HepG2 (cell line): Measurements from ENCODE around the gene SLC13A5. TPM values are rescaled to one million over a fixed set of nuclear protein-coding genes. Genes with fewer than 3 reads are reported as not detected.
A peak's percentile ranks its signal among the peaks of the same experiment; 100 is the strongest.

Experiments
- ARID2 ChIP-seq: sonication (generic); formaldehyde crosslinking; IDR thresholded peaks from 2 replicates; pipeline ENCODE4 v1.8.1; 2022; ENCODE audit warnings: mild to moderate bottlenecking, missing genetic modification reagents, borderline replicate concordance
- FOXO4 ChIP-seq: sonication (generic); formaldehyde crosslinking; conservative IDR thresholded peaks from 2 replicates; pipeline ENCODE4 v1.8.1; 2023; ENCODE audit warnings: missing genetic modification reagents
- IKZF5 ChIP-seq: IDR thresholded peaks from 2 replicates; pipeline ENCODE4 v1.6.1; 2018; ENCODE audit warnings: missing genetic modification reagents, mild to moderate bottlenecking, missing compliant biosample characterization
- IRX3 ChIP-seq: sonication (generic); formaldehyde crosslinking; IDR thresholded peaks from 2 replicates; pipeline ENCODE4 v1.8.1; 2023; ENCODE audit warnings: mild to moderate bottlenecking, low read depth, missing genetic modification reagents, borderline replicate concordance
- MLX ChIP-seq: IDR thresholded peaks from 2 replicates; pipeline ENCODE4 v1.6.1; 2016
- SETDB1 ChIP-seq: sonication (generic); formaldehyde crosslinking; IDR thresholded peaks from 2 replicates; pipeline ENCODE4 v1.5.1; 2020; ENCODE audit warnings: missing genetic modification reagents, mild to moderate bottlenecking, borderline replicate concordance
- SMARCC2 ChIP-seq: fragments of 450-650 bp; IDR thresholded peaks from 2 replicates; pipeline ENCODE4 v1.6.1; 2017; ENCODE audit warnings: antibody characterized with exemption, mild to moderate bottlenecking
- TEAD2 ChIP-seq: sonication (generic); formaldehyde crosslinking; IDR thresholded peaks from 2 replicates; pipeline ENCODE4 v1.9.0; 2021; ENCODE audit warnings: missing genetic modification reagents
- ZNF10 ChIP-seq: sonication (generic); formaldehyde crosslinking; IDR thresholded peaks from 2 replicates; pipeline ENCODE4 v1.4.0; 2020; ENCODE audit warnings: mild to moderate bottlenecking, low read depth, missing genetic modification reagents, borderline replicate concordance
- ZNF101 ChIP-seq: sonication (generic); formaldehyde crosslinking; IDR thresholded peaks from 2 replicates; pipeline ENCODE4 v1.4.0; 2020; ENCODE audit warnings: mild to moderate bottlenecking, low read depth, missing genetic modification reagents, borderline replicate concordance
- ZNF549 ChIP-seq: sonication (generic); formaldehyde crosslinking; IDR thresholded peaks from 2 replicates; pipeline ENCODE4 v1.5.0; 2020; ENCODE audit warnings: missing genetic modification reagents
- ZNF777 ChIP-seq: sonication (generic); formaldehyde crosslinking; IDR thresholded peaks from 2 replicates; pipeline ENCODE4 v1.4.0; 2020; ENCODE audit warnings: missing genetic modification reagents
- polyA plus RNA-seq, 8 experiments: library from polyadenylated mRNA; depleted of rRNA in 3 of 8; stranded (reverse) in 7 of 8; unstranded in 1 of 8; fragments of >200 nt; fragmentation: Illumina TruSeq in 4 of 8; extraction: Trizol in 4 of 8; gene quantifications; 2 replicates each; pipeline versions ENCODE4 v1.2.1 to v1.2.3, GENCODE V29; 2011 to 2016; ENCODE audit warnings: low read depth in 4 of 8, missing spikeins in 1 of 8, mixed read lengths in 1 of 8; ENCODE audit not compliant: insufficient read depth in 1 of 8
- total RNA-seq, 5 experiments: library from RNA; depleted of rRNA; stranded (reverse); fragments of >200 nt; fragmentation: Illumina TruSeq; extraction: Trizol; gene quantifications; 2 replicates each; pipeline ENCODE4 v1.2.3, GENCODE V29; 2016; ENCODE audit warnings: low read depth in 1 of 5
- TF ChIP-seq, protein P1 (sequence below): sonication (generic); formaldehyde crosslinking; IDR thresholded peaks from 2 replicates; pipeline ENCODE4 v1.8.0; 2022; ENCODE audit warnings: missing genetic modification reagents, mild to moderate bottlenecking, inconsistent platforms, borderline replicate concordance
- TF ChIP-seq, protein P2 (sequence below): sonication (generic); formaldehyde crosslinking; IDR thresholded peaks from 2 replicates; pipeline ENCODE4 v1.4.0; 2020; ENCODE audit warnings: missing genetic modification reagents
- TF ChIP-seq, protein P3 (sequence below): sonication (generic); formaldehyde crosslinking; IDR thresholded peaks from 2 replicates; pipeline ENCODE4 v1.4.0; 2020; ENCODE audit warnings: mild to moderate bottlenecking, missing genetic modification reagents
- TF ChIP-seq, protein P4 (sequence below): sonication (generic); formaldehyde crosslinking; conservative IDR thresholded peaks from 2 replicates; pipeline ENCODE4 v1.8.0; 2022; ENCODE audit warnings: mild to moderate bottlenecking, moderate library complexity, missing genetic modification reagents

Gene SLC13A5
- total and polyA plus RNA-seq, 2 of the 13 experiments (the other 11 are each of a cell fraction or from before 2014, with no cell fraction given), result 42.8 to 310 TPM

DNA sequence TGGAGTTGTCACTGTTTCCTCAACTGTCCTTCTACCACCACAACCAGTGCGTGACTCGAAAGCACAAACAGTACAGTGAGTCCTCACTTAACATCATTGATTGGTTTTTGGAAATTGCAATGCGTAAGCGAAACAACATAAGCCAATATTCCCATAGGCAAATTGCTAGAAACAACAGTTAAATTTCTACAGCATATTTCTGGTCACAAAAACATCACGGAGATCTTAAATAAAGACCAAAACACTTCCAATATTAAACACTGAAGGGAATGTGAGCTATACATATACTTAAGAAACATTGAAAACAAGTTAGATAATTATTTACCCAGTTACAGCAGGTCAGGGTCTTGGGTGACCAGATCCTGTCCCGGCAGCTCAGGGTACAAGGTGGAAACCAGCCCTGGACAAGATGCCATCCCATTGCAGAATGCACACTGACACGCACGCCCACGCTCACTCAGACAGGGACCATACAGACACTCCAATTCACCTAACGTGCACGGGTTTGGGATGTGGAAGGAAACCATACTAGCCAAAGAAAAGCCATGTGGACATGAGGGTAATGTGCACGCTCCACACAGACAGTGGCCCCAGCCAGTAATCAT, 4.7 kb downstream of the SLC13A5 start (continued):
- TF ChIP-seq IRX3 (CRISPR knock-in tag) (no peak), MLX (CRISPR knock-in tag) (0 out of 2 replicates have a peak, but pooled peaks have one; percentile 10), SMARCC2 (no peak), ZNF777 (CRISPR knock-in tag) (no peak), ZNF549 (CRISPR knock-in tag) (no peak), ZNF101 (no peak), TEAD2 (CRISPR knock-in tag) (no peak), ARID2 (CRISPR knock-in tag) (no peak), FOXO4 (CRISPR knock-in tag) (no peak), IKZF5 (no peak), SETDB1 (CRISPR knock-in tag) (no peak), ZNF10 (CRISPR knock-in tag) (no peak)
- TF ChIP-seq, protein P1, sequence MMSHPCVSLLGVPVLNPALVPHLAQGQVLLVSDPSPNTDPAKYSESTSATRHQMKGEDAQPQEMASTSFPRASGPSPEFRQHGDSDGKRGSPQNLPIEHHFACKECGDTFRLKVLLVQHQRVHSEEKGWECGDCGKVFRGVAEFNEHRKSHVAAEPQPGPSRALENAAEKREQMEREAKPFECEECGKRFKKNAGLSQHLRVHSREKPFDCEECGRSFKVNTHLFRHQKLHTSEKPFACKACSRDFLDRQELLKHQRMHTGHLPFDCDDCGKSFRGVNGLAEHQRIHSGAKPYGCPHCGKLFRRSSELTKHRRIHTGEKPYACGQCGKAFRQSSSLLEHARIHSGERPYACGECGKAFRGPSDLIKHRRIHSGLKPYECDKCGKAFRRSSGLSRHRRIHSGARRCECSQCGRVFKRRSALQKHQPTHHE (CRISPR knock-in tag), result no peak
- TF ChIP-seq, protein P2, sequence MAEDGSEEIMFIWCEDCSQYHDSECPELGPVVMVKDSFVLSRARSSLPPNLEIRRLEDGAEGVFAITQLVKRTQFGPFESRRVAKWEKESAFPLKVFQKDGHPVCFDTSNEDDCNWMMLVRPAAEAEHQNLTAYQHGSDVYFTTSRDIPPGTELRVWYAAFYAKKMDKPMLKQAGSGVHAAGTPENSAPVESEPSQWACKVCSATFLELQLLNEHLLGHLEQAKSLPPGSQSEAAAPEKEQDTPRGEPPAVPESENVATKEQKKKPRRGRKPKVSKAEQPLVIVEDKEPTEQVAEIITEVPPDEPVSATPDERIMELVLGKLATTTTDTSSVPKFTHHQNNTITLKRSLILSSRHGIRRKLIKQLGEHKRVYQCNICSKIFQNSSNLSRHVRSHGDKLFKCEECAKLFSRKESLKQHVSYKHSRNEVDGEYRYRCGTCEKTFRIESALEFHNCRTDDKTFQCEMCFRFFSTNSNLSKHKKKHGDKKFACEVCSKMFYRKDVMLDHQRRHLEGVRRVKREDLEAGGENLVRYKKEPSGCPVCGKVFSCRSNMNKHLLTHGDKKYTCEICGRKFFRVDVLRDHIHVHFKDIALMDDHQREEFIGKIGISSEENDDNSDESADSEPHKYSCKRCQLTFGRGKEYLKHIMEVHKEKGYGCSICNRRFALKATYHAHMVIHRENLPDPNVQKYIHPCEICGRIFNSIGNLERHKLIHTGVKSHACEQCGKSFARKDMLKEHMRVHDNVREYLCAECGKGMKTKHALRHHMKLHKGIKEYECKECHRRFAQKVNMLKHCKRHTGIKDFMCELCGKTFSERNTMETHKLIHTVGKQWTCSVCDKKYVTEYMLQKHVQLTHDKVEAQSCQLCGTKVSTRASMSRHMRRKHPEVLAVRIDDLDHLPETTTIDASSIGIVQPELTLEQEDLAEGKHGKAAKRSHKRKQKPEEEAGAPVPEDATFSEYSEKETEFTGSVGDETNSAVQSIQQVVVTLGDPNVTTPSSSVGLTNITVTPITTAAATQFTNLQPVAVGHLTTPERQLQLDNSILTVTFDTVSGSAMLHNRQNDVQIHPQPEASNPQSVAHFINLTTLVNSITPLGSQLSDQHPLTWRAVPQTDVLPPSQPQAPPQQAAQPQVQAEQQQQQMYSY (CRISPR knock-in tag), result no peak
- TF ChIP-seq, protein P3, sequence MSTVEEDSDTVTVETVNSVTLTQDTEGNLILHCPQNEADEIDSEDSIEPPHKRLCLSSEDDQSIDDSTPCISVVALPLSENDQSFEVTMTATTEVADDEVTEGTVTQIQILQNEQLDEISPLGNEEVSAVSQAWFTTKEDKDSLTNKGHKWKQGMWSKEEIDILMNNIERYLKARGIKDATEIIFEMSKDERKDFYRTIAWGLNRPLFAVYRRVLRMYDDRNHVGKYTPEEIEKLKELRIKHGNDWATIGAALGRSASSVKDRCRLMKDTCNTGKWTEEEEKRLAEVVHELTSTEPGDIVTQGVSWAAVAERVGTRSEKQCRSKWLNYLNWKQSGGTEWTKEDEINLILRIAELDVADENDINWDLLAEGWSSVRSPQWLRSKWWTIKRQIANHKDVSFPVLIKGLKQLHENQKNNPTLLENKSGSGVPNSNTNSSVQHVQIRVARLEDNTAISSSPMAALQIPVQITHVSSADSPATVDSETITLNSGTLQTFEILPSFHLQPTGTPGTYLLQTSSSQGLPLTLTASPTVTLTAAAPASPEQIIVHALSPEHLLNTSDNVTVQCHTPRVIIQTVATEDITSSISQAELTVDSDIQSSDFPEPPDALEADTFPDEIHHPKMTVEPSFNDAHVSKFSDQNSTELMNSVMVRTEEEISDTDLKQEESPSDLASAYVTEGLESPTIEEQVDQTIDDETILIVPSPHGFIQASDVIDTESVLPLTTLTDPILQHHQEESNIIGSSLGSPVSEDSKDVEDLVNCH (CRISPR knock-in tag), result no peak
- TF ChIP-seq, protein P4, sequence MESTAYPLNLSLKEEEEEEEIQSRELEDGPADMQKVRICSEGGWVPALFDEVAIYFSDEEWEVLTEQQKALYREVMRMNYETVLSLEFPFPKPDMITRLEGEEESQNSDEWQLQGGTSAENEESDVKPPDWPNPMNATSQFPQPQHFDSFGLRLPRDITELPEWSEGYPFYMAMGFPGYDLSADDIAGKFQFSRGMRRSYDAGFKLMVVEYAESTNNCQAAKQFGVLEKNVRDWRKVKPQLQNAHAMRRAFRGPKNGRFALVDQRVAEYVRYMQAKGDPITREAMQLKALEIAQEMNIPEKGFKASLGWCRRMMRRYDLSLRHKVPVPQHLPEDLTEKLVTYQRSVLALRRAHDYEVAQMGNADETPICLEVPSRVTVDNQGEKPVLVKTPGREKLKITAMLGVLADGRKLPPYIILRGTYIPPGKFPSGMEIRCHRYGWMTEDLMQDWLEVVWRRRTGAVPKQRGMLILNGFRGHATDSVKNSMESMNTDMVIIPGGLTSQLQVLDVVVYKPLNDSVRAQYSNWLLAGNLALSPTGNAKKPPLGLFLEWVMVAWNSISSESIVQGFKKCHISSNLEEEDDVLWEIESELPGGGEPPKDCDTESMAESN (CRISPR knock-in tag), result no peak
